ENCODE results near the gene OR5AN1.

The OR5AN1 gene

DNA sequence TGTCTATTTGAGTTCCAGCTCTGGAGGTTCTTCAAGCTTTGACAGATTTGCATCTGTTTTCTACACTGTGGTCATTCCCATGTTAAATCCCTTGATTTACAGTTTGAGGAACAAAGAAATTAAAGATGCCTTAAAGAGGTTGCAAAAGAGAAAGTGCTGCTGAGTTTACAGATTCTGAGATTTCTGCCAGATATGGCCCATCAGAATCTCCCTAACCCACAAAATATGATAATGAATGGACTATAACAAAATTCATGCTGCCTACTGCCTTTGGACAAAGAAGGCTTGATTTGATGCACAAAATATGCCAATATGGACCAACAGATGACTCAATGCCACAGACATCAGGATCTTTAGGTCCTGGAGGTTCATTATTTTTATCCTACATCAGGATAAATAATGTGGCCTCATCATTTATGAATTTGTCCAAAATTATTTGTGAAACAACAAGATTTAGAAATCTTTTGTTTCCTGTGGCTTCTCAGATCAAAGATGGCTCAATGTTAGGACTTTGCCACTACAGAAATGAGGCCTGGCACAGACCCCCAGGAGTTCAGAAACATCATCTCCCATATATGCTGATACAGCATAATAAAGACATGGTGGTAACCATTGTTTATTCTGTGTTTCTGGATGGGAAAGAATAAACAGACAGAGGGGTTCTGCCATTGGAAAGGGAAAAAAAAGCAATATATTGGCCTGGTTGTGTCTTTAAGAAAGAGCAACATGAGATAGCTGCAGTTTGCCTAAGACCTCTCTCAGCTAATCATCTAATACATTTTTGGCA, 6.7 kb downstream of the OR5AN1 start:
- TF ChIP-seq, protein P1, sequence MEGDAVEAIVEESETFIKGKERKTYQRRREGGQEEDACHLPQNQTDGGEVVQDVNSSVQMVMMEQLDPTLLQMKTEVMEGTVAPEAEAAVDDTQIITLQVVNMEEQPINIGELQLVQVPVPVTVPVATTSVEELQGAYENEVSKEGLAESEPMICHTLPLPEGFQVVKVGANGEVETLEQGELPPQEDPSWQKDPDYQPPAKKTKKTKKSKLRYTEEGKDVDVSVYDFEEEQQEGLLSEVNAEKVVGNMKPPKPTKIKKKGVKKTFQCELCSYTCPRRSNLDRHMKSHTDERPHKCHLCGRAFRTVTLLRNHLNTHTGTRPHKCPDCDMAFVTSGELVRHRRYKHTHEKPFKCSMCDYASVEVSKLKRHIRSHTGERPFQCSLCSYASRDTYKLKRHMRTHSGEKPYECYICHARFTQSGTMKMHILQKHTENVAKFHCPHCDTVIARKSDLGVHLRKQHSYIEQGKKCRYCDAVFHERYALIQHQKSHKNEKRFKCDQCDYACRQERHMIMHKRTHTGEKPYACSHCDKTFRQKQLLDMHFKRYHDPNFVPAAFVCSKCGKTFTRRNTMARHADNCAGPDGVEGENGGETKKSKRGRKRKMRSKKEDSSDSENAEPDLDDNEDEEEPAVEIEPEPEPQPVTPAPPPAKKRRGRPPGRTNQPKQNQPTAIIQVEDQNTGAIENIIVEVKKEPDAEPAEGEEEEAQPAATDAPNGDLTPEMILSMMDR (IDR thresholded peaks at IDR 0.05), result no peak

DNA sequence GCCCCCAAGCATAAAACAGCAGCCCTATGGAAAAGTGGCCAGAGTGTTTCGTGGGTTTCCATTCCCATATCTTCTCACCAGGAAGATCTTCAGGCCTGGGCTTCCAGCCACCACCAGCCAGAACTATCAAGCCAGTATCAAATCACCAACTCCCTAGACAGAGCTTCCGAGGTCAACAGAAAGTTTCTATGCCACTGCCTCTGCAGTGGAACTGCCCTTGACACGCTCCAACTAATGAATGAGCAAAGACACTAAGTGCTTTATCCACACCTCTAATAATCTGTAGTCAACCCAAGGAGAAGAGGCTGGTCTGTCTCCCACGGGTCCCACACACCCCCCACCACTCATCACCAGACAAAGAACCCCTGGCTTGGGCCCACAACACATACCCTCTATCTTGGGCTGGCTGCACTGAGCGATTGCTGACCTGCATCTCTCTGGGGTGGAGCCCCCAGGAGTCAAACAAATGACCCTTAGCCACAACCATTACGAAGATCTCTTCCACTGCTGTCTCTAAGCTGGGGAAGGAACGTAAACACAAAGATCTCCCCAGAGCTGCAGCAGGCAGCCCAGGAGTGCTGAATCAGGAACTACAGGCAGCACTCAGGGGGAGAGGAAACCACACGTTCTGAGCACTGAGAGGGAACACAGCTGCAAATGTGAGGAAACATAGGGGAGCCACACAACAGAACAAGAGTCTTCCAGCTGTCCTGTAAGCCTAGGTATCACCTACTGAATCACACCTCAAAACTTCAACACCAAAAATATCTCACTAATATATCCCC, 9.7 kb downstream of the OR5AN1 start:
- TF ChIP-seq, protein P1 (IDR thresholded peaks at IDR 0.05), result no peak

DNA sequence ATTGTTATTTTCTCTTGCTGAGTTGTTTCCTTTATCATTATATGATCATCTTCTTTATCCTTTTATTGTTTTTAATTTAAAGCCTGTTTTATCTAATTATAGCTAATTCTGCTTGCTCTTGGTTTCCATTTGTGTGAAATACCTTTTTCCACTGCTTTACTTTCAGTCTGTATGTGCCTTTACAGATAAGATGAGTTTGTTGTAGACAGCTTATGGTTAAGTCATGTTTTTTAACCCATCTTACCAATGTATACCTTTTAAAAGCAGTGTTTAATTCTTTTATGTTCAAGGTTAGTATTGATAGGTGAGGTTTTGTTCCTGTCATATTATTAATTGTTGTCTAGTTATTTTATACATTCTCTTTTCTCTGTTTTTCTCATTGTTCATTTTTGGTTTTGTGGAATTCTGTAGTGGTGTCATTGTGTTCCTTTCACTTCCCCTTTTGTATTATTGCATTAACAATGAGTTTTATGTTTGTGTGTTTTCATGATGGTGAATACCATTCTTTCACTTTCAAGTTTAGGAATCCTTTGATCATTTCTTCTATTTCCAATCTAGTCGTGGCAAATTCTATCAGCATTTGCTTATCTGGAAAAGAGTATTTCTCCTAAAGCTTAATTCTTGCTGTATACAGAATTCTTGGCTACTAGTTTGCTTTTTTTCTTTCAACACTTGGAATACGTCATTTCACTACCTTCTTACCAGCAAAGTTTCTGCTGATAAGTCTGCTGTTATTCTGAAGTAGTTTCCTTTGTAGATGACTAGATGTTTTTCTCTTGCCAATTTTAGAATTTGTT, 21.8 kb downstream of the OR5AN1 start:
- TF ChIP-seq, protein P1 (IDR thresholded peaks at IDR 0.05), result no peak

DNA sequence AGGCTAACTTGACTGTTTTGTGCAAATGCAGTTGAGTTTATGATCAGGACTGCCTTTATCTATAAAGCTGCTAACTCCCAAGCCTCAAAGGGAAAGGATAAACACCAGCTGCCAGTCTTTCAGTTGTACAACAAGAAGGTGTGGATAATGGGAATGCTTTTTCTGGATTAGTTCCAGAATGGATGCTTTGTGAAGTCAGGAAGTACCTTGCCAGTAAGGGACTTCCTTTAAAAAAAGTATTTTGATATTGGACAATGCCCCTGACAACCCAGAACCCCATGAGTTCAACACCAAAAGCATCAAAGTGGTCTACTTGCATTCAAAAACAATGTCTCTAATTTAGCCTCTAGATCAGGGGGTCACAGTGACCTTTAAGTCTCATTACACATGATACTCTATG, 35.5 kb downstream of the OR5AN1 start:
- TF ChIP-seq, protein P1 (IDR thresholded peaks at IDR 0.05), result no peak

DNA sequence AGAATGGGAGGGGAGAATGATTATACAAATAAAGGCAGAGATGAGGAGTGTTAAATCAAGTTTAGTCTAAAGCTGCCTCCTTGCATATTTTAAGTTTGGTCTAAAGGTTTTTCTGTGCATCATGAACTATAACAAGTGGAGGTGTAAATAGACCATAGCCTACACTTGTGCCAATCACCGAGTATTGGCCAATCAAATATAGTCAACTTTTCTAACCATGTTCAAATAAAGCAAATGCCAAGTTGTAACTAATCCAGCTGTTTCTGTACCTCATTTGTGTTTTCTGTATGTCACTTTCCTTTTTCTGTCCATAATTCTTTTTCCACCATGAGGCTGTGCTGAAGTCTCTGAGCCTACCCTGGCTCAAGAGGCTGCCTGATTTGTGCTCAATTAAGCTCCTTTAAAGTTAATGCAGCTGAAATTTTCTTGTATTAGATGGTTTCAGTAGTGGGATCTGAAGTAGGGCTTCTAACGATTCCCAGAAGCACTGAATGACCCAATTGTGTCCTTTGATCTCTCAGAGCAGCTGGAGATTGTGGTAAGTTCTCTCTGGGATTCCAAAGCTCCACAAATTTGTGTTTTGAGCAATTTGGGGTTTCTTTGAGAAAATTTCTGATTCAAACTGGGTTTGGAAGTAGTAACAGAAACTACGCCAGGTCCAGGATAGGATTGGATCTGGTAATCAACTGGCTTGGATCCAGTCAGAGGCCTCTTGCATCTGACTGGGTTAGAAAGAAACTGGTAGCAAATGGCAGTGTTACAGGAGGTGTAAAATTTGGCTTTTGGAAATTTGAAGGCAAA, 42.0 kb downstream of the OR5AN1 start:
- TF ChIP-seq, protein P1 (IDR thresholded peaks at IDR 0.05), result no peak

DNA sequence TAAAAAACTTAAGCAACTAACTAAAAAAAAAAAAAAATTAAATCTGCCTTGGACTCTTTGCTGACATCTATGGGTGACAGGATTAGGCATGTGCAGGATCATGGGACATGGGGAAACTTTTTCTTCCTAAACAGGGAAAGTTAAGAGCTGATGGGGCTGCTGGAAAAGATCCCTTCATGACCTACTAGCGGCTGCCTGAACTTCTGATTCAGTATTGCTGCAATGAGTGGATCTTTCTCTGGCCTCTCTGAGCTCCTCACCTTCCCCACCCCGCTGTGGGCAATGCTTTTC, 42.5 kb downstream of the OR5AN1 start:
- TF ChIP-seq, protein P1 (IDR thresholded peaks at IDR 0.05), result no peak

DNA sequence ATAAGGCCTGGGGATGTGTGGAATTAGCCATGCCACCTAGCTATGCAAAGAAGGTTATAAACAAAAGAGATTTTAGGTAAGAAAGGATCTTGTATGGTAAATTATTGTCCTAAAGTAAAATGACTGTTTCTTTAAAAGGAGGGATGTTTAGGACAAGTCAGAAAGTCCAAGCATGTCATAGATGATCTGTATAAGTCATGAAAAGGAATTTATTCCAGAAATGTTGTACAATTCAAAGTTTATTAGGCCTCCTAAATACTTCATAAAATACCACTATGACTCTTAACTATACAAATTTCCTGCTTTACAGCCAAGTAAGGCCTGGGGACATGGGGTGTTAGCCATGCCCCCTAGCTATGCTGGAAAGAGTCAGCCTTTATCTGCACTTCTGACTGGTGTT, 44.9 kb downstream of the OR5AN1 start:
- TF ChIP-seq, protein P1 (IDR thresholded peaks at IDR 0.05), result no peak

All from LNCAP (cell line).